Activated effector memory CD4-positive, alpha-beta T cell treated with Interleukin-2 at 50 U/mL for 16 hours (primary cell): ENCODE results near the gene AP3D1.
A peak's percentile ranks its signal among the peaks of the same experiment; 100 is the strongest.
"Not testable (repeated sequence)": the region's sequence is repeated elsewhere in the genome, so short reads cannot be mapped to it uniquely, and the experiment has no call there.

Source experiments
- DNase-seq: peaks from one replicate; pipeline ENCODE4 v3.0.0-alpha.2; 2020

The AP3D1 gene

DNA sequence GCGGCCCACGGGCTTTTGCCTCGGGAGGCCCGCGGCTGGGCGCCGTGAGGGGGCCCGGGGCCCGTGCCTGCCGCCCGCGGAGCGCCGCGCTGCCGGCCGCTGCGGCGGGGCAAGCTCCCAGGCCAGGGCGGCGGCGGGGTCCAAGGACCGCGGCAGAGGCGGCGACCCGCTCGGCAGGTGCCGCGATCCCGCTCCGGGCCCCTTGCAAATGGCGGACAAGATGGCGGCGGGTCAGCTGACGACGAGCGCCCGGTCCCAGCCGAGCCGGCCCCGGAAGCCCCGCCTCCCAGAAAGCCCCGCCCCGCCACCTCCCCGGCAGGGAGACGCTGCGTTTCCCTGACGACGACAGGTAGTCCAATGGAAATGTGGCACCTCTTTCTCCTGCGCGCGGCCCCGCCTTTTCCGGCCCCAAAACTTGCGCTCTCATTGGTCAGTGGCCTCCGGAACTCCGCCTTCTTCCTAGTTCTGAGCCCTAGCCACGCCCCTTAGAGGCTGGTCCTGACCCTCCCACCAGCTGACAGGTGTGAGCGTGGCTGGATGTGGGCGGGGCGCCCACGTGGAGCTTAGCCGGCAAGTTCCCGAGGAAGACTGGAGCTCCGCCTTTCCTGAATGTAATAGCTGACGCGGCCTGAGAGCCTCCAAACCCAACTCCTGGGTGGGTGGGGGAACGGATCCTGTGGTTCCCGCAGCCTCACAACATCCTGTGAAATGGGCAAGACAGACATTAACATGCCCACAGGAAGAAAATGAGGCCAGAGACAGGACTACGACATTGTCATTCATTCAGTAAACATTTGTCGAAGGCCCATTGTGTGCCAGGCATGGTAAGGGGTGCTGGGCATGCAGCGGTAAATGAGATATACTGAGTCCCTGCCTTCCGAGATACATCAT lies at the start of gene AP3D1:
Gene AP3D1 (minus strand): TSS at position 228 of the 891 bp plus-strand sequence. CDS start 232 bp downstream, outside the sequence.
- peak; percentile 100 for DNase-seq

DNA sequence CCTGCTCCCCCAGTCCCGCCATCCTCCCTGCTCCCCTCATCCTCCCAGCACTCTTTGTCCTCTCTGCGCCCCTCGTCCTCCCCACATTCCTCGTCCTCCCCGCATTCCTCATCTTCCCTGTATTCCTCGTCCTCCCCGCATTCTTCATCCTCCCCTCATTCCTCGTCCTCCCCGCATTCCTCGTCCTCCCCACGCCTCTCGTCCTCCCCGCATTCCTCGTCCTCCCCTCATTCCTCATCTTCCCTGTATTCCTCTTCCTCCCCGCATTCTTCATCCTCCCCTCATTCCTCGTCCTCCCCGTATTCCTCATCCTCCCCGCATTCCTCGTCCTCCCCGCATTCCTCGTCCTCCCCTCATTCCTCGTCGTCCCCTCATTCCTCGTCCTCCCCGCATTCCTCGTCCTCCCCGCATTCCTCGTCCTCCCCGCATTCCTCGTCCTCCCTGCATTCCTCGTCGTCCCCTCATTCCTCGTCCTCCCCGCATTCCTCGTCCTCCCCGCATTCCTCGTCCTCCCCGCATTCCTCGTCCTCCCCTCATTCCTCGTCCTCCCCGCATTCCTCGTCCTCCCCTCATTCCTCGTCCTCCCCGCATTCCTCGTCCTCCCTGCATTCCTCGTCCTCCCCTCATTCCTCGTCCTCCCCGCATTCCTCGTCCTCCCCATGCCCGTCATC lies 49.4 kb upstream of the AP3D1 start:
- DNase-seq = not testable (repeated sequence)

DNA sequence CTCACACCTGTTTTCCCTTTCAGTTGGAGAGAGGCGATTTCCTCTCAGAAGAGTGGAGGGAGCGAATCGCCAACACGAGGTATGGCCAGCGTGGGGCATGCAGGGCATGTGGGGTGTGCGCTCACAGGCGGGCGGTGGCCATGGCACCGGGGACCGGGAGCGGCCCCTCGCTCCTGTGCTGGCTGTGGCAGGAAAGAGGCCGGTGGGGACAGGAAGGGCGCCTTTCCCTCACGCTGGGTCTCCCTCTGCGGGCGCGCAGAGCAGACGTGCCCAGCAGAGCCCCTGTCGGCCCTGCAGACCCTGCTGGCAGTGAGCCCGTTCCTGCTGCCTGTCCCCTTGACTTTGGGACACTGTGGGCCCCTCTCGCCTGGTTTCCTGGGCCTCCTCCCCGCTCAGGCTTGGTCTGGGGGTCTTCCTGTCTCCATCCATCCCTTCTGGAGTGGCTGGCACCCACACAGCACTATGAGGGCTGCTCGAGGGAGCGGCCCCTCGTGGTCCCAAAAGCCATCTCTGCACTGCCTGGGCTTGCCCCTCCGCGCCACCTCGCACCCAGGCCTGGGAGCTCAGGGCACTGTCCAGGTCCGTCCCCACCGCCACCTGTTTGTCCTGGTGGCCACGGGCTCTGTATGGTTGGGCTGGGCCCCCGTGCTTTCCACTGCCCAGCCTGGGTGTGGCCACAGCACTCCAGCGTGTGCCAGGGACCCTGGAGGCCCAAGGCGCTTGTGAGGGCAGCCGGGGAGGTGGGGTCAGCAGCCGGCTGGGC lies 48.7 kb upstream of the AP3D1 start:
- no peak for DNase-seq

DNA sequence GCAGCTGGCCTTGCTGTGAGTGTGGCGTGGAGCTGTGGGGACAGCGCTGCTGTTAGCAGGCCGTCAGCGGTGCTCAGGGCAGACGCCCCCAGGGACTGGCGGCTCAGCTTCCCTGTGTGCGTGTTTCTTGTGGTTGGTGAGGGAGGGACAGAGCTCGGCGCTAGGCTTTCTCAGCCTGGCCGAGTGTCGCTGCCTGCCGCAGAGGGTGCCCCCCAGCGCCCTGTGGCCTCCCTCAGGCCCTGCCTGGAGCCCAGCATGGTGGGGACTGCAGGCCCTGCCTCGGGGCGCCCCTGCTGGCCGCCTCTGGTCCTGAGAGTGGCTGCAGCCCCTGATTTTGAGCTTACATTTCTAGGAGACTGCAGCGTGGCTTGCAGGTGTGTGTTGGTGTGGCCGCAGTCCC lies 47.8 kb upstream of the AP3D1 start:
- no peak for DNase-seq

DNA sequence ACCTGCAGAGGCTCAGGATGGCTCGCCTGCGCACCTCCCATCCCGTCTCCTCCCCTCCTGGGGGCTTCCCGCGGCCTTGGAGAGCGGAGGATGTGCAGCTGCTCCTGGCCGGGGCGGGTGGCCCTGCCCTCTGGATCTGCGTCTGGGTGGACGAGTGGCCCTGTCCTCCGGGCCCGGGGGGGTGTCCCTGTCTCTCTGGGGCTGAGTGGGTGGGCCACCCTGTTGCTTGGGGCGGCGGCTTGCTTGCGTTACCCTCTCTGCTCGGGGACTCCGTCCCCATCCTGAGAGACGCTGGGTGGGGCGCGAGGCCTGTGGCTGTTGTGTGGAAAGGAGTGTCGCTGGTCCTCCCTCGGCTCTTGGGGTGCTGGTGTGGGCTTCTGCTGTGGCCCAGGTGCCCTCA lies 47.0 kb upstream of the AP3D1 start:
- no peak for DNase-seq

DNA sequence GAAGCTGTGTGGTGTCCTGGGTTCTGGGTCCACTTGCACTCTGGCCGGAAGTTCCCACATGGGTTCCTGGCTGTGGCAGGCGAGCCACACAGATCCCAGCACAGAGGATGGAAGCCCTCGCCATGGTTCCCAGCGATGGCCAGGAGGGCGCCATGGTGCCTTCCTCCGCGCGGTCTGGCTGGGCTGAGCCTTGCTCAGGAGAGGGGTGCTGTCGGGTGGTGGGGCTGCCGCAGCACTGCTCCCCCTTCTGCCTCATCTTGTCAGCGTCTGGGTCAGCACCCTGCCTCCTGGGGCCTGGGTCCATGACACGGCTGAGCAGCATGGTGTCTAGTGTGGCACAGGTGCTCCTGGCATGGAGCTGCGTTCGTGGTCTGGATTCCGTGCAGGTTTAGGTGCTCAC lies 45.9 kb upstream of the AP3D1 start:
- DNase-seq = no peak

DNA sequence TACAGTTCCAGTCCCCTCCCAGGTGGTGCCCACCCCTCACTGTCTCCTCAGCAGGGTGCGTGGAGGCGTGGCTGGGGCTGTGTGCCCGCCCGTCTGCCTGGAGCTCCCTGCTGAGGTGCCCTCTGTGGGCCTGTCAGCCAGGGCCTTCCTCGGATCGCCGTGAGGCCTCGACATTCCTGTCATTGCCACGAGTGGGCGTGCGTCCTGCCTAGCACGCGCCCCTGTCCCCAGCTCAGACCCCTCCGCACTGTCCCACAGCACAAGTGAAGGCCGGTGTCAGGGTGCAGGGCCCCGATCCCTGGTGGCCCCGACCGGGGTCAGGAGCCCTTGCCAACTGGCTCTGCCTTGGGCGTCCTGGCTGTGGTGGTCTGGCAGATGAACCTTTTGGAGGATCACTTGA lies 44.5 kb upstream of the AP3D1 start:
- no peak for DNase-seq

DNA sequence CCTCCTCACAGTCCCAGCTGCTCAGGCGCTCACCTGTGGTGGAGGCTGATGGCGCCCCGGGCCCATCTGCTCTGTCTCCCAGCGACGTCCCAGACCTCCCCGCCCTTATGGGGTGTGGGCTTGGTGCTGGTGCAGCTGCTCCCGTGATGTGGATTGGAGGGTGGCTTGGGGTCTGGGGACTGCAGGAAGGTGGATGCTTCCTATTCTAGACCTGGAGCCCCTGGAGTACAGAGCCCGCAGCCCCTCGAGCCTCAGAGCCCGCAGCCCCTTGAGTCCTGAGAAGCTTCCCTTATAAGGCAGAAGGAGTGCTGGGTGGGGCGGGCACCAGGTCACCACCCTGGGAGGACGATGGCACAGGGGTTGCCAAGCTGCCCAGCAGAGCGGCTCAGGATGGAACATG lies 44.0 kb upstream of the AP3D1 start:
- no peak for DNase-seq

DNA sequence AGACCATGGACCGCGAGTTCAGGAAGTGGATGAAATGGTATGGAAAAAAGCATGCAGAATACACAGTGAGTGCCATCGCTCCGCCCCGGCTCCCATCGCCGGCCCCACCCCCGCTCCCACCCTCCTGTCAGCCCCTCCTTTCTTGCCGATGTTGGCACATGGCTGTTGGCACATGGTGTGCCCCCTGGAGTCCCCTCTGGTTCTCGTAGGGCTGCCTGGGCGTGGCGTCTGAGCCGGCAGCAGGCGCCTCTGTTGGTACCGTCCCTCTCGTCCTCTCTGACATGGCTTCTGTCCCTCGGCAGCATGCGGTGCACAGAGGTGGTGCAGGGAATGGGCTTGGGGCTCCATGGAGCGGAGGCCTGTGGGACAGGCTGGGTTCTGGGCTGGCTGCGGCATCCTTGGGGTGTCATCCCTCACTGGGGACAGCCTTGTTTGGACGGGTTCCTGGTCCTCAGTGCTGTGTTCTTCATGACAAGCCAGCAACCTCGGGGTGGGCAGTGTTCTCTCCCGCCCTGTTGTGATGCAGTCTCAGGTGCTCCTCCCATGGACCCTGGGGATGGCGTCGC lies 43.2 kb upstream of the AP3D1 start:
- no peak for DNase-seq

DNA sequence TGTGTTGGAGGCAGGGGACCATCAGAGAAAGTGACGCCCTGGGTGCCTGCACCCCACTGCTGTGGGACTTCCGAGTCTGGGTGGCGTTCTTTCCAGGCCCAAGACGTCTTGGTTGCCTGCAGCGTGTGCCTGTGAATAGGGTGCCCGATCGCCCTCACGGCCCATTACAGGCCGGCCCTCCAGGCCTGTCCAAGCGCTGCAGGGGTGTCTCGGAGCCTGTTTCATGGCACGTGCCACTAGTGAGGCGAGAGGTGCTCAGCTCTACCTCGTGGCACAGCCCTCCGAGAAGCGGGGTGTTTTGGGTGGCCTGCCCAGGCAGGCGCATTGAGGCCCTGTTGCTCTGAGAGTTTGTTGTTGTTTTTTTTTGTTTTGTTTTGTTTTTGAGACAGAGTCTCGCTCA lies 42.4 kb upstream of the AP3D1 start:
- DNase-seq = no peak

DNA sequence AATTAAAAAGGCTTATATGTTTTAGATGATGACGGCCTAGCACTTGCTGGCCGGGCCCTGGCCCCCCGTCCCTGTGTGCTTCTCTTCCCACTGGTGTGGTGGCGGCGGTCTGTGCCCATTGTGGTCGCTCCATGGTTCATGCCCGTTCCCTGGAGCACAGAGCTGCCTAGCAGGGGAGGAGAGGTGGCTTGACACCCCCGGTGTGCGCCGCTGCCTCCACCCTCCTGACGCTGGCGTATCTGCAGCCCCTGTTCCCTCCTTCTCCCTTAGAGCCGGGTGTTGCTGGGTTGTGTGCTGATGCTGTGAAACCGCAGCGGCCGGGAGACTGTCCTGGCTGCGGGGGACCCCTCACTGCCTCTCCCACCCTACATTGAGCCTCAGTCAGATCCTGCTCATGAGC lies 41.5 kb upstream of the AP3D1 start:
- DNase-seq = no peak

DNA sequence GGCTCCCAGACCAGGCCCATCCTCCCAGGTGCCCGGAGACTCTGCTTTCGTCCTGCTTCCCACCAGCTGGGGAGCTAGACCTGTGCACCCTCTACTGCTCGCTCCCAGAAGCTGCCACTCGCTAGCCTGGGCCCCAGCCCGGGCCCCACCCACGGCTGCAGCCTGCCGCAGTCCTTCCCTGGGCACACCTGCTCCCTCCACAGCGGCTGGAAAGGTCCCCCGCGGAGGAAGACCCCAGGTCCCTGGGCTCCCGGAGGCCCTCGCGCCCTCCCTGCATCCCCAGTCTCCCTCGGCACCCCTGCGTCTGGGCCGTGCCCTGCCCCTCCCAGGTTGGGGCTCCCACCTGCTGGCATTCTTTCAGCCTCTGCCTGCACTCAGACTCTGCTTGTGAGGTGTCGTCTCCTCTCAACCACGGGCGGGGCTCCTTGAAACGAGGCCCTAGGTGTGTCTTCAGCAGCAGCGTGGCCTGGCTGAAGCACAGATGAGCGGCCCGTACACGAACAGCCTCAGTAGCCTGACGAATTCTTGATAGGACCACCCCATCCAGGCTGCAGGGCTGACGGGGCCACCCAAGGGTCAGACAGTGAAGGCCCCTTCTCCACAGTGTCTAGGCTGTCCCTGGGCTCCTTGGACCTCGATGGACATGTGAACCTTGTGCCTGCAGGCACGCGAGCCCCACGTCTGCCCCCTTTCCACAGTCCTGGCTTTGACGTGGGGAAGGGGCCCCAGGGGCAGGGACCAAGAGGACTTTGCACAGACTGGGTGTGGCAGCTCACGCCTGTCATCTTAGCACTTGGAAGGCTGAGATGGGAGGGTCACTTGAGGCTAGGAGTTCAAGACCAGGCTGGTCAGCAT lies 40.3 kb upstream of the AP3D1 start:
- no peak for DNase-seq

DNA sequence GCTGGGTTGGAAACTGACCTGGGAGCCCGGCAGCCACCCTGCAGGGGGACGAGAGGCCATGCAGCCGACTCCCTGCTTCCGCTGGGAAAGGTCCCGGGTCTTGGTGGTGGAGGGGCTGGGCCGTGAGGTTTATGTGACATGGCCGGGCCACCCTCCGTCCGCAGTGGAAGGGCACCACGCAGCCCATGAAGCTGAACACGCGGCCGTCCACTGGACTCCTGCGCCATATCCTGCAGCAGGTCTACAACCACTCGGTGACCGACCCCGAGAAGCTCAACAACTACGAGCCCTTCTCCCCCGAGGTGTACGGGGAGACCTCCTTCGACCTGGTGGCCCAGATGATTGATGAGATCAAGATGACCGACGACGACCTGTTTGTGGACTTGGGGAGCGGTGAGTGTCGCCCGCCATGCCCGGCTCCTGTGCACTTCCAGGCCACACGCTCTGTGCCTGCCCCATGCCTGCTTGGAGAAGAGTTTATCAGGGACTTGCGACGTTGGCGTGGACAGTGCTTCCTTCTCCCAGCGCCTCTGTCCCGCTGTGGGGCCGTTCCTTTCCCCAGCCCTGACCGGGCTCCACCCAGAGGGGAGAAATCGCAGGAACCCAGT lies 39.6 kb upstream of the AP3D1 start:
- no peak for DNase-seq

DNA sequence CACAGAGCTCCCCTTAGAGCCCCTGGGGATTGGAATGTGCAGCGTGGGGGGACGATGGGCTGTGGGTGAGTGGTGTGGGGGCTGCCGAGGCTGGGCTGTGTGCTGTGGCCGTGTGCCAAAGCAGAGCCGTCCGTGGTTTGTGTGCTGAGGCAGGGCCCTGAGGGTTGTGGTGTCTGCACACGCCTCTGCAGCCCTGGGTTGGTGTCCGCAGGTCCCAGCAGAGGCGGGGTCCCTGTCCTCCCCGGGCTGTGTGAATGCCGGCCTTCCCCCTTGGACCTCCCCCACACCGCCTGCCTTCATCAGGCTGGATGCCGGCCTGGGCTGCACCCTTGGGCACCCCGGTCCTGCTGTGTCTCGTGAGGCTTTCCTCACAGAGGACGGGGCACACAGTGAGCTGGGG lies 38.5 kb upstream of the AP3D1 start:
- DNase-seq = no peak

DNA sequence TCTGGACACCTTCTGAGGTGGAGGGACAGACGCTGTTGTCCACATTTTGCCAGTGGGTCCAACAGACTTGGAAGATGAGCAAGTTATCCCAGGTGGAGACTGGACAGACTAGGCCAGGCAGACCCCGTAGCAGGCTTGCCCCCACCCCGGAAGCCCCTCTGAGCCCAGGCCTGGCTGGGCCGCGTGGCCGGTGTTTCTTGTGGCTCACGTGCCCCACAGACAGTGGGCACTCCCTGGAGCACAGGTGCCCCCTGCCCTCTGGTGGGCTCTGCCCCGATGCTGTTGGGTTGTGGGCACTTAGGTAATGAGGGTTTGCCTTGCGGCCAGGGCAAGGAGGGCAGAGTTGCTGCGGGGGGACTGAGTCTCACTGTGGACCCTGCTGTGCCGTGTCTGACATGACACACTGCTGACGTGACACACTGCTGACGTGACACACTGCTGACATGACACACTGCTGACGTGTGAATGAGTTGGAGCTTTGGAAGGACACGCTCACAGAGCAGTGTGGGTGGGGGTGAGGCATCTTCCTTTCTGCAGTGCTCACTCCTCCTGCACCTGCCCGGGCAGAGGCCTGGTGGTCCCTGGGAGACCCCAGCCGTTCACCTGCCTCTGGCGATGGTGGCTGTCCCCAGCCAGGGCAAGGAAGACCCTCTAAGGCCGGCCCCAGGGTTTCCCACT lies 37.5 kb upstream of the AP3D1 start:
- DNase-seq = no peak

DNA sequence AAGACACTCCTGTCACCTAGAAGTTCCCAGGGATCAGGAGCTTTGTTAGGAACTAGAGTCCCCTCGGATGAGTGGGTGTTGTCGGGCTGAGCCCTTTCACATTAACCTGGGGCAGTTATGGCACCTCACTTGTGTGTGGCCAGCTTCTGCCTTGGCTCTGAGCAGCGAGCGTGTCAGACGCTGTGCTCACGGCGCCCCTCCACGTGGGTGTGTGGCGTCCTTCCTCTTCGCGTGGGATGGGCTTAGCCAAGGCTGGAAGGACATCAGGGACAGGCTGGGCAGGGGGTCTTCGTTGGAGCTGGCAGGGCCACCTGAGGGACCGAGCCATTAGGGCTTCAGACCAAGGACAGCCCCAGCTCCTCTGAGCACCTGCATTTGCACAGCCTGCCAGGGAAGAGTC lies 35.8 kb upstream of the AP3D1 start:
- no peak for DNase-seq

DNA sequence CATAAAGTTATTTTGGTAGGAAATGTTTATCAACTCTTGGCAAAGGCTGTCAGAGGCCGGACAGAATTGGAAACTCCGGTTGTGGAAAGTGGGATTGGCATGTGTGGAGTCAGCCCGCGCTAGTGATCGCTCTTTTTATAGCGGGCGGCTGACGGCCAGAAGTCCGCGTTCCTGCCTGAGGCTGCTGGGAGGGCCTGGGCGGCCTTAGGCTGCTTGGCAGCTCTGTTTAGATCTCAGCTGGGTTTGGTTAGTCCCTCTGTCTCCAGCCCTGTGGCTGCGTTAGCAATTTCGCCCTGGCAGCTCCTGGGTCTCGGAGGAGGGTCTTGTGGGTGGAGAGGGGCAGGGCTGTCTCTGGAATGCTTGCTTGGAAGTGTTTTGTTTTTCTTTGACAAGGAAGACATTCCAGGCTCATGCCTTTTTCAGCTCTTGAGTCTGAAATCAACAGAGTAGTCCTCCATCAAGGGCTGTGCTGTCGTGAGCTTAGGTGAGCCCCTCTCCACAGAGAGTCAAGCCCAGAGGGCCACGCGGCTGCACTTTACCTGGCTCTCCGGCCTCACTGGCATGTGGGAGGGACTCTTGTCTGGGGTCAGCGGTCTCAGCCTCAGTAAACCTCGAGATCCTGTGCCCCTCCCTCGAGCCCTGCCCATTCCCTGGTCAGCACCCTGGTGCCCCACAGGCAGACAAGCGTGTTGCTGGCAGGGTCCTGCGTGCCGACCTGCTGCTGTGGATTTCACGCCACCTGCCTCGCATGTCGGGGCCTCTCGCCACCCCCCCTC lies 34.9 kb upstream of the AP3D1 start:
- DNase-seq = no peak

DNA sequence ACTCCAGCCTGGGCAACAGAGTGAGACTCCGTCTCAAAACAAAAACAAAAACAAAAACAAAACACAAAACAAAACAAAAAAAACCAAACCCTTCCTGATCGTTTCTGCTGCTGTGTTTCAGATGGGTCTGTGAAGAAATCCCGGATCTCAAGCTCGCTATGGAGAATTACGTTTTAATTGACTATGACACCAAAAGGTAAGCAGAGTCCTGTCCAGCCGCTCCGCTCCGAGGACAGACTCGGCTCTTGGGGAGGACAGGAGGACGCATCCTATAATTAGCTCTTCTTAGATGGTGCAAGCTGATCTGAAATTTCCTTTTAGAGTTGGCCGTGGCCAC lies 34.3 kb upstream of the AP3D1 start:
- DNase-seq = no peak

DNA sequence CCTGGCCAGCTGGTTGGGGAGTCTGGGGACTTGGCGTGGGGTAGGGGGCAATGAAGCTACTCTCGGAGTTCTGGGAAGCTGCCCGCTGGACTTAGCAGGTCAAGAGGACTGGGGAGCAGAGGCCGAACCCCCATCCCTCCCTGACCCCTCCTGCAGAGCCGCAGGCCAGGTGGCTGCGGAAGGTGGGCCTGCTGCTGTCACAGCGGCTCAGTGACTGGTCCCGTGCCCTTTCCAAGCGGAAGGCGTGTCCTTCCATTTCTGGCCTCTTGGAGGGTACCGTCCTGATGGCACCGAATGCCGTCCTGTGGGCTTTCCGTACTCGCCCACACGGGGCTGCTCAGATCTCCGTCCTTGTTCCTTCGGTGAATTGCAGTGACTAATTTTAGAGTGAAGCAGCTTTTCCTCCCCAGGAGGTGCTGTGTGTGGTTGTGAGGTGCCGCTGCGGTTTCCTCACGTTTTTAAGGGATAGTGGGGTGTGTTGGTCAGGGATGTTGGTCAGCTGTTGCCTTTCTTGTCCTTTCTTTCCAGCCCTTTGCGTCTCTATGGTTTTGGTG lies 33.1 kb upstream of the AP3D1 start:
- no peak for DNase-seq

DNA sequence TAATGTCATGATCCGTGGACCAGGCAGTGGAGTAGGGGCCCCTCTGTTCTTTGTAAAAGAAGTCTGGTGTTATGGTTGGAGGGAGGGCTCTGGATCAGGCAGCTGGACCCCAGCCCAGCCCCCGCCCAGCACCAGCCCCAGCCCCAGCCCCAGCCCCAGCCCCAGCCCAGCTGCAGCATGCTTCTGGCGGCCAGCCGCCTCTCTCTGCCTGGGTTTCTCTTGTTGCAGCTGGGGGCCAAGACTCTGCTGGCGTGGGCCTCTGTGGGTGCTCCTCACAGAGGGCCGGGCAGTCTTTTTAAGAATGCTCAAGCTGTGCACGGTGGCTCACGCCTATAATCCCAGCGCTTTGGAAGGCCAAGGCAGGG lies 30.2 kb upstream of the AP3D1 start:
- DNase-seq = no peak
